Caco-2 (cell line): Measurements from ENCODE around the gene PDE4D. TPM values are rescaled to one million over a fixed set of nuclear protein-coding genes. Genes with fewer than 3 reads are reported as not detected.

Experiments used
- BruUV-seq: library from RNA; stranded (reverse); fragments of 400-500 nt; replicated peaks from 2 replicates; lab custom pipeline; 2021; lab: Mats Ljungman, UMichigan
- CTCF ChIA-PET: fragments of 300-600 bp; sonication (Branson Sonifier 250); formaldehyde crosslinking; loops from one replicate; lab custom pipeline; 2022; ENCODE audit warnings: antibody characterized with exemption; lab: Charles Lee
- POLR2A ChIA-PET: fragments of 300-600 bp; sonication (Branson Sonifier 250); formaldehyde crosslinking; loops from one replicate; lab custom pipeline; 2022; ENCODE audit warnings: antibody characterized with exemption; lab: Charles Lee
- DNase-seq, 2 experiments: peaks; one replicate each; pipeline versions ENCODE4 v3.0.0 to v3.0.0-alpha.2; 2020 to 2022
- H3K27me3 ChIP-seq: replicated peaks from 2 replicates; pipeline ENCODE4 v1.6.0; 2011; ENCODE audit warnings: low read length; ENCODE audit not compliant: control insufficient read depth, insufficient read depth
- H3K36me3 ChIP-seq: 2 replicates; pipeline ENCODE4 v1.5.1; 2011; ENCODE audit warnings: low read length; ENCODE audit not compliant: control insufficient read depth, insufficient read depth
- H3K4me1 ChIP-seq: fragments of 250-450 bp; sonication (Bioruptor Pico); 2 replicates; pipeline ENCODE4 v1.5.1; 2020; ENCODE audit warnings: mild to moderate bottlenecking
- H3K4me3 ChIP-seq: 2 replicates; pipeline ENCODE4 v1.5.1; 2011; ENCODE audit warnings: low read depth, mild to moderate bottlenecking, control low read depth, low read length
- H3K9me3 ChIP-seq: fragments of 250-450 bp; sonication (Bioruptor Pico); 2 replicates; pipeline ENCODE4 v1.5.1; 2020; ENCODE audit warnings: mild to moderate bottlenecking, moderate library complexity
- H3K27ac Mint-ChIP-seq: one replicate; pipeline ENCODE4 v1.8.0; 2022; ENCODE audit warnings: mixed read lengths; ENCODE audit not compliant: unreplicated experiment
- H3K27me3 Mint-ChIP-seq: one replicate; pipeline ENCODE4 v1.8.0; 2022; ENCODE audit warnings: mixed read lengths; ENCODE audit not compliant: insufficient read depth, unreplicated experiment
- H3K36me3 Mint-ChIP-seq: one replicate; pipeline ENCODE4 v1.8.0; 2022; ENCODE audit warnings: mild to moderate bottlenecking, mixed read lengths; ENCODE audit not compliant: insufficient read depth, unreplicated experiment
- H3K4me1 Mint-ChIP-seq: one replicate; pipeline ENCODE4 v1.8.0; 2022; ENCODE audit warnings: low read depth, mixed read lengths; ENCODE audit not compliant: unreplicated experiment
- H3K4me3 Mint-ChIP-seq: one replicate; pipeline ENCODE4 v1.8.0; 2022; ENCODE audit warnings: mild to moderate bottlenecking, moderate library complexity, mixed read lengths; ENCODE audit not compliant: unreplicated experiment
- H3K9me3 Mint-ChIP-seq: one replicate; pipeline ENCODE4 v1.8.0; 2022; ENCODE audit warnings: mixed read lengths; ENCODE audit not compliant: unreplicated experiment
- intact Hi-C: fragments of 100-400 bp; cut with micrococcal nuclease; formaldehyde crosslinking; loops from one replicate; pipeline ENCODE4 v1.10.0; 2022; ENCODE audit not compliant: unreplicated experiment
- total RNA-seq: library from RNA; stranded (reverse); gene quantifications from 2 replicates; pipeline ENCODE4 v1.2.3, GENCODE V29; 2022
- TF ChIP-seq, protein P1 (sequence below), 2 experiments: fragments of 200-600 bp in 1 of 2; IDR thresholded peaks; 1 replicate in 1 of 2; 2 replicates in 1 of 2; pipeline versions ENCODE4 v1.5.1 to v1.8.0; 2011 to 2022; ENCODE audit warnings: antibody characterized with exemption in 1 of 2, control low read depth in 1 of 2, inconsistent platforms in 1 of 2, low read depth in 1 of 2, low read length in 1 of 2, mild to moderate bottlenecking in 1 of 2, moderate library complexity in 1 of 2; ENCODE audit not compliant: insufficient read depth in 1 of 2, severe bottlenecking in 1 of 2, unreplicated experiment in 1 of 2

The PDE4D gene
- total RNA-seq, 1 experiment from 2014 or later, result 89.8 TPM

DNA sequence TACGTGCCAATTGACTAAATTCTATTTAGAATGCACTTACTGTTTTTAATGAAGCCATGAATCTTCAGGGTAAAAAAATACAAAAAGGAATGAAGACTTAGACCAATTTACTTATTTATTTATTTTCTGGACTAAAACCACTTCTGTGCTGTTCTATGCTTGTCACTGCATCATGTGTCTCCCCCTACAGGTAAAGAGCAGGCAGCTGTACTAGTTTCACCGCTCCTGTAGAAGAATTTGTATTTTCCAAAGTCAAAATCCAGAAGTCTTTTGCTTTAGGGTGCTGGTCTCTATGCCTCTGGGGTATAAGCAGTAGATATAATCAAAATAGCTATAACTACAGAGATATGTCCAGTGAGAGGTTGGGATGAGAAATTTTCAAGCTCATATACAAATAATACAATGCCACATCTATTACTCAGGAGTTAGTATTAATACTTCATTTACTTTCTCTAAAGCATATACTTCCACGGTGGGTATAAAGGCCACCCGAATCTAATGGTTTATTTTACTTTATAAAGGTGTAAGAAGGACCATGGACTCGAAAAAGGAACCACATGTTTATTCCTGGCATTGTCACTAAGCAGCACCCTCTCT is 719.2 kb downstream of the PDE4D start:
- TF ChIP-seq, protein P1, sequence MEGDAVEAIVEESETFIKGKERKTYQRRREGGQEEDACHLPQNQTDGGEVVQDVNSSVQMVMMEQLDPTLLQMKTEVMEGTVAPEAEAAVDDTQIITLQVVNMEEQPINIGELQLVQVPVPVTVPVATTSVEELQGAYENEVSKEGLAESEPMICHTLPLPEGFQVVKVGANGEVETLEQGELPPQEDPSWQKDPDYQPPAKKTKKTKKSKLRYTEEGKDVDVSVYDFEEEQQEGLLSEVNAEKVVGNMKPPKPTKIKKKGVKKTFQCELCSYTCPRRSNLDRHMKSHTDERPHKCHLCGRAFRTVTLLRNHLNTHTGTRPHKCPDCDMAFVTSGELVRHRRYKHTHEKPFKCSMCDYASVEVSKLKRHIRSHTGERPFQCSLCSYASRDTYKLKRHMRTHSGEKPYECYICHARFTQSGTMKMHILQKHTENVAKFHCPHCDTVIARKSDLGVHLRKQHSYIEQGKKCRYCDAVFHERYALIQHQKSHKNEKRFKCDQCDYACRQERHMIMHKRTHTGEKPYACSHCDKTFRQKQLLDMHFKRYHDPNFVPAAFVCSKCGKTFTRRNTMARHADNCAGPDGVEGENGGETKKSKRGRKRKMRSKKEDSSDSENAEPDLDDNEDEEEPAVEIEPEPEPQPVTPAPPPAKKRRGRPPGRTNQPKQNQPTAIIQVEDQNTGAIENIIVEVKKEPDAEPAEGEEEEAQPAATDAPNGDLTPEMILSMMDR (IDR thresholded peaks at IDR 0.05; ENCODE audit: insufficient read depth in 1 of 2, low read depth in 1 of 2, low read length in 1 of 2, severe bottlenecking in 1 of 2, unreplicated experiment in 1 of 2), result peak; percentile 93 to 94
- no peak overlapping the region for H3K27ac Mint-ChIP-seq
- no peaks in the 10 kb centered on the region for H3K27me3 ChIP-seq
- H3K36me3 Mint-ChIP-seq, result peaks cover 16% of the 10 kb centered on the region
- peaks cover 15% of the 10 kb centered on the region for H3K4me1 Mint-ChIP-seq
- ChIA-PET POLR2A (no interaction called here), CTCF (interaction anchor here (0.6 to 3.2 kb wide), 6 partner anchors 12 to 288 kb away, joined by 3 to 15 read pairs (median 6); no protein-coding TSS in a partner anchor)
- no peaks in the 10 kb centered on the region for H3K9me3 Mint-ChIP-seq
- peaks cover 37% of the 10 kb centered on the region for H3K4me1 ChIP-seq
- no peaks in the 10 kb centered on the region for H3K27me3 Mint-ChIP-seq
- intact Hi-C loops, result loop anchor here (1.0 to 2.0 kb wide), 7 partner anchors 14 to 303 kb away; no protein-coding TSS in a partner anchor
- no peak overlapping the region for H3K4me3 Mint-ChIP-seq
- DNase-seq, result peak; percentile 66
- no peak overlapping the region for H3K4me3 ChIP-seq
- H3K9me3 ChIP-seq, result no peaks in the 10 kb centered on the region
- no peaks in the 10 kb centered on the region for H3K36me3 ChIP-seq
- BruUV-seq, result no TSS peak

DNA sequence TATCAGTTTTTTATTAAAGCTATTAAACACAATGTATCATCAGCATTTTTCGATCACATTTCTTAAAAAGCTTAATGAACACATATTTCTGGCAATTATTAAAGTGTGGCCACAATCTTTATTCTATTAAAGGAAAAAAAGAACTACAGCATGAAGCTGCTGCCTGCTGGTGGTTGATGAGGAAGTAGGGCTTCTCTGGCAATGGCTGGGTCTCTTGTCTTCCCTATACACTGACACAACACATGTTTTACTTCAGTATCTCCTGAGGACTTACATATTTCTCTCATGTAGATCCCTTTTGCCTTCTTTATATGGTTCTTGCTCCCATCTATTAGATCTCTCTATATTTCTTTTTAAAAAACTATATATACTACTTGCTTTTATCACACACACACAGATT is 719.9 kb downstream of the PDE4D start:
- no peak for DNase-seq
- Mint-ChIP-seq H3K4me1 (peaks cover 22% of the 10 kb centered on the region), H3K27ac (no peak overlapping the region), H3K27me3 (no peaks in the 10 kb centered on the region), H3K9me3 (no peaks in the 10 kb centered on the region), H3K36me3 (peaks cover 11% of the 10 kb centered on the region), H3K4me3 (no peak overlapping the region)
- ChIA-PET POLR2A (no interaction called here), CTCF (interaction anchor here (0.8 to 3.2 kb wide), 7 partner anchors 12 to 287 kb away, joined by 3 to 15 read pairs (median 4); no protein-coding TSS in a partner anchor)
- H3K27me3 ChIP-seq, result no peaks in the 10 kb centered on the region
- no peaks in the 10 kb centered on the region for H3K9me3 ChIP-seq
- TF ChIP-seq, protein P1 (IDR thresholded peaks at IDR 0.05; ENCODE audit: insufficient read depth in 1 of 2, low read depth in 1 of 2, low read length in 1 of 2, severe bottlenecking in 1 of 2, unreplicated experiment in 1 of 2), result no peak
- intact Hi-C loops, result no loop called here
- H3K36me3 ChIP-seq, result no peaks in the 10 kb centered on the region
- H3K4me1 ChIP-seq, result peaks cover 42% of the 10 kb centered on the region
- no TSS peak for BruUV-seq
- no peak overlapping the region for H3K4me3 ChIP-seq

DNA sequence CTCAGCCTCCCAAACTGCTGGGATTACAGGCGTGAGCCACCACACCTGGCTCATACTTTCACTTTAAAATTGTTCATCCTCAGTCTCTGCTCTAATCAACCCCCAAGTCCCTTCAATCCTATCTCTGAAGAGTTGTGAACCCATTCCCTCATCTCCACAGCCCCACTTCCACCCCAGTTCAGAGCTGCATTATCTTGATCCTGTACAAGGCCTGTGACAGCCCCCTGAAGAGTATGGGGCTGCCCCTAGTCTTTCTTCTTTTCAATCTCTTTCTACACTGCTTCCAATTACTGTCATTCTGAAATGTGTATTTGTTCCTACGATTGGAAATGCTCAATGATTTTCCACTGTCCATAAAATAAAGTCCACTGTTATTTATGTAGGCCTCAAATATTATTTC is 722.4 kb downstream of the PDE4D start:
- Mint-ChIP-seq H3K27me3 (no peaks in the 10 kb centered on the region), H3K36me3 (peaks cover 7% of the 10 kb centered on the region), H3K27ac (peak overlapping the region; percentile 20), H3K9me3 (no peaks in the 10 kb centered on the region), H3K4me1 (peaks cover 36% of the 10 kb centered on the region), H3K4me3 (no peak overlapping the region)
- TF ChIP-seq, protein P1 (IDR thresholded peaks at IDR 0.05; ENCODE audit: insufficient read depth in 1 of 2, low read depth in 1 of 2, low read length in 1 of 2, severe bottlenecking in 1 of 2, unreplicated experiment in 1 of 2), result no peak
- Histone ChIP-seq H3K4me1 (peaks cover 61% of the 10 kb centered on the region), H3K9me3 (no peaks in the 10 kb centered on the region), H3K27me3 (no peaks in the 10 kb centered on the region), H3K4me3 (no peak overlapping the region), H3K36me3 (no peaks in the 10 kb centered on the region)
- intact Hi-C loops, result no loop called here
- DNase-seq, result no peak
- ChIA-PET POLR2A (no interaction called here), CTCF (no interaction called here)
- no TSS peak for BruUV-seq
